Testis (tissue), 2 donors: ENCODE measurements around the gene KRTAP5-9.
"Not testable (repeated sequence)": the region's sequence is repeated elsewhere in the genome, so short reads cannot be mapped to it uniquely, and the experiment has no call there.

ENCODE experiments used
- POLR2A ChIP-seq: fragments of 450-650 bp; IDR thresholded peaks from one replicate; pipeline ENCODE4 v1.6.1; 2017; ENCODE audit warnings: antibody characterized with exemption, mild to moderate bottlenecking, moderate library complexity
- TF ChIP-seq, protein P1 (sequence below), 3 experiments: fragments of 450-650 bp in 2 of 3; fragments of 200-600 bp in 1 of 3; sonication (generic) in 1 of 3; IDR thresholded peaks; one replicate each; pipeline ENCODE4 v1.5.1; 2016 to 2019; ENCODE audit warnings: antibody characterized with exemption in 3 of 3, mild to moderate bottlenecking in 2 of 3, moderate library complexity in 1 of 3

DNA sequence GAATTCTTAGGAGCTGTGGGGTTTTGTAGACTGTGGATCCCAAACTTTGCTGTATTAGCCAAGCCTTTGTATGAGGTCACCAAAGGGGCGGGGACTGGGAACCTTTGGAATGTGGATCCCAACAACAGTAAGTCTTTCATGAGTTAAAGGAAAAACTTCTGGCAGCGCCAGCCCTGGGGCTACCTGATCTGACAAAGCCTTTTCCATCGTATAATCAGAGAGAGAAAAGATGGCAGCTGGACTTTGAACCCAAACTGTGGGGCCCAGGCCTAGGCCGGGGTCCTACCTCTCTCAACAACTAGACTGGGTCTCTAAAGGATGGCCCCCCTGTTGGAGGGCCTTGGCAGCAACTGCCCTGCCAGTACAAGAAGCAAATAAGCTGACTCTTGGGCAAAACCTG is 40.1 kb downstream of the KRTAP5-9 start:
- TF ChIP-seq POLR2A = not testable (repeated sequence)
- TF ChIP-seq, protein P1, sequence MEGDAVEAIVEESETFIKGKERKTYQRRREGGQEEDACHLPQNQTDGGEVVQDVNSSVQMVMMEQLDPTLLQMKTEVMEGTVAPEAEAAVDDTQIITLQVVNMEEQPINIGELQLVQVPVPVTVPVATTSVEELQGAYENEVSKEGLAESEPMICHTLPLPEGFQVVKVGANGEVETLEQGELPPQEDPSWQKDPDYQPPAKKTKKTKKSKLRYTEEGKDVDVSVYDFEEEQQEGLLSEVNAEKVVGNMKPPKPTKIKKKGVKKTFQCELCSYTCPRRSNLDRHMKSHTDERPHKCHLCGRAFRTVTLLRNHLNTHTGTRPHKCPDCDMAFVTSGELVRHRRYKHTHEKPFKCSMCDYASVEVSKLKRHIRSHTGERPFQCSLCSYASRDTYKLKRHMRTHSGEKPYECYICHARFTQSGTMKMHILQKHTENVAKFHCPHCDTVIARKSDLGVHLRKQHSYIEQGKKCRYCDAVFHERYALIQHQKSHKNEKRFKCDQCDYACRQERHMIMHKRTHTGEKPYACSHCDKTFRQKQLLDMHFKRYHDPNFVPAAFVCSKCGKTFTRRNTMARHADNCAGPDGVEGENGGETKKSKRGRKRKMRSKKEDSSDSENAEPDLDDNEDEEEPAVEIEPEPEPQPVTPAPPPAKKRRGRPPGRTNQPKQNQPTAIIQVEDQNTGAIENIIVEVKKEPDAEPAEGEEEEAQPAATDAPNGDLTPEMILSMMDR (IDR thresholded peaks at IDR 0.05) = not testable (repeated sequence)
